Testis (tissue), 2 donors: ENCODE measurements around the gene MYH10.

ENCODE experiments used
- POLR2A ChIP-seq: fragments of 450-650 bp; IDR thresholded peaks from one replicate; pipeline ENCODE4 v1.6.1; 2017; ENCODE audit warnings: antibody characterized with exemption, mild to moderate bottlenecking, moderate library complexity
- TF ChIP-seq, protein P1 (sequence below), 3 experiments: fragments of 450-650 bp in 2 of 3; fragments of 200-600 bp in 1 of 3; sonication (generic) in 1 of 3; IDR thresholded peaks; one replicate each; pipeline ENCODE4 v1.5.1; 2016 to 2019; ENCODE audit warnings: antibody characterized with exemption in 3 of 3, mild to moderate bottlenecking in 2 of 3, moderate library complexity in 1 of 3

DNA sequence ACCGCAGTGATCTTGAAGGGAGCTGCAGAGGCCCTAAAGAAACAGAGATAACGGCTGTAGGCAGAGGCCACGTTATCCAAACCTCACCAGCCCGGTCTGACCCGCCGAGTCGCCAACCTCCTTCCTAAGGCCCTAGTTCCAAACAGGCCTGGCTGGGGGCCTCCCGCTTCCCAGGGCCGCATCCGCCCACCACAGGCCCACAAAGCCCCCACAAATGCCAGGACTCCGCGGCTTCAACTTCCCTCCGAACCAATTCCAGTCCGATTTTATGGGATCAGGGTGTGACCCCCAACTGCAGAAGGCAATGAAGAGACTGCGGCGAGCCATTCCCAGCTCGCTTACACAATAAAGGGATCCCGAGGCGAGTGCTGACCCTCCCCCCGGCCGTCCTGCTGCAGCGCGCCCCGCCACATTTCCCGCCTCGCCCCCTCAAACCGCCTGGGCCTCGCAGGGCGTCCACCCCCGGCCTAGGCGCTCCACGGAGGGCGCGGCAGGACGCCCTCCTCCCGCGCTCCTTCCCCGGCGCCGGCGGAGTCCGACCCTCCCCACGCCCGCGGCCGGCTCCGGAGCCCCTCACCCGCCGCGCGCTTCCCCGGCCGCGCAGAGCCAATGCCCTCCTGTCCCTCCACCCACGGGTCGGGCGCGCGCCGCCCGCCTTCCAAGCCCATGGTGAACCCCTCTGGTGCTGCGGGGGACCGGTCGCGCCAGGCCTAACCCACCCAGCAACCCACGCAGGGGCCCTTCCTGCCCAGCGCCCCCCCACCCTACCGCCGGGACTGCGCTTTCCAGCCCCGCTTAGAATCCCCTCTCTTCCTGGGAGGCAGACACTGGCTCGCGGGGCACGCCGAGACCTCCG lies 926 bp downstream of the MYH10 start:
- TF ChIP-seq, protein P1, sequence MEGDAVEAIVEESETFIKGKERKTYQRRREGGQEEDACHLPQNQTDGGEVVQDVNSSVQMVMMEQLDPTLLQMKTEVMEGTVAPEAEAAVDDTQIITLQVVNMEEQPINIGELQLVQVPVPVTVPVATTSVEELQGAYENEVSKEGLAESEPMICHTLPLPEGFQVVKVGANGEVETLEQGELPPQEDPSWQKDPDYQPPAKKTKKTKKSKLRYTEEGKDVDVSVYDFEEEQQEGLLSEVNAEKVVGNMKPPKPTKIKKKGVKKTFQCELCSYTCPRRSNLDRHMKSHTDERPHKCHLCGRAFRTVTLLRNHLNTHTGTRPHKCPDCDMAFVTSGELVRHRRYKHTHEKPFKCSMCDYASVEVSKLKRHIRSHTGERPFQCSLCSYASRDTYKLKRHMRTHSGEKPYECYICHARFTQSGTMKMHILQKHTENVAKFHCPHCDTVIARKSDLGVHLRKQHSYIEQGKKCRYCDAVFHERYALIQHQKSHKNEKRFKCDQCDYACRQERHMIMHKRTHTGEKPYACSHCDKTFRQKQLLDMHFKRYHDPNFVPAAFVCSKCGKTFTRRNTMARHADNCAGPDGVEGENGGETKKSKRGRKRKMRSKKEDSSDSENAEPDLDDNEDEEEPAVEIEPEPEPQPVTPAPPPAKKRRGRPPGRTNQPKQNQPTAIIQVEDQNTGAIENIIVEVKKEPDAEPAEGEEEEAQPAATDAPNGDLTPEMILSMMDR (IDR thresholded peaks at IDR 0.05): no peak
- no peak for TF ChIP-seq POLR2A
